Central memory CD8-positive, alpha-beta T cell (primary cell): ENCODE data around the gene CHSY3.

ENCODE experiments used
- ATAC-seq: fragments of 150-1000 bp; cut with Tn5 transposase; replicated peaks from 2 replicates; pipeline ENCODE4 v1.10.0; 2022; ENCODE audit warnings: mild to moderate bottlenecking, moderate FRiP score, moderate number of reproducible peaks; ENCODE audit not compliant: poor library complexity, severe bottlenecking; ENCODE audit errors: extremely low read depth
- DNase-seq, 2 donors: peaks; one replicate each; pipeline ENCODE4 v3.0.0; 2021; ENCODE audit warnings: low spot score in 2 of 2
- H3K27ac Mint-ChIP-seq: one replicate; pipeline ENCODE4 v1.8.0; 2022; ENCODE audit warnings: low read depth, mild to moderate bottlenecking, moderate library complexity, mixed read lengths
- H3K27me3 Mint-ChIP-seq: one replicate; pipeline ENCODE4 v1.8.0; 2022; ENCODE audit warnings: mixed read lengths
- H3K36me3 Mint-ChIP-seq: one replicate; pipeline ENCODE4 v1.8.0; 2022; ENCODE audit warnings: mild to moderate bottlenecking, moderate library complexity, mixed read lengths; ENCODE audit not compliant: insufficient read depth
- H3K4me1 Mint-ChIP-seq: one replicate; pipeline ENCODE4 v1.8.0; 2022; ENCODE audit warnings: mixed read lengths
- H3K4me3 Mint-ChIP-seq: one replicate; pipeline ENCODE4 v1.8.0; 2022; ENCODE audit warnings: mild to moderate bottlenecking, moderate library complexity, mixed read lengths
- H3K9me3 Mint-ChIP-seq: one replicate; pipeline ENCODE4 v1.8.0; 2022; ENCODE audit warnings: mixed read lengths

Gene CHSY3

GRCh38 chr5:130002876-130003275 is 98.6 kb downstream of the CHSY3 start:
- Mint-ChIP-seq H3K27me3 (no peaks in the 10 kb centered on the region), H3K9me3 (peaks cover 5% of the 10 kb centered on the region), H3K4me3 (no peak overlapping the region), H3K36me3 (no peaks in the 10 kb centered on the region), H3K27ac (no peak overlapping the region), H3K4me1 (no peaks in the 10 kb centered on the region)
- DNase-seq (no peak), ATAC-seq (no peak)

- Mint-ChIP-seq H3K4me3 (no peak overlapping the region), H3K27ac (no peak overlapping the region), H3K9me3 (peaks cover 23% of the 10 kb centered on the region), H3K4me1 (no peaks in the 10 kb centered on the region), H3K27me3 (no peaks in the 10 kb centered on the region), H3K36me3 (no peaks in the 10 kb centered on the region)
- ATAC-seq (no peak), DNase-seq (no peak)
Observed at GRCh38 chr5:130011986-130012385, 107.7 kb downstream of the CHSY3 start.

DNA sequence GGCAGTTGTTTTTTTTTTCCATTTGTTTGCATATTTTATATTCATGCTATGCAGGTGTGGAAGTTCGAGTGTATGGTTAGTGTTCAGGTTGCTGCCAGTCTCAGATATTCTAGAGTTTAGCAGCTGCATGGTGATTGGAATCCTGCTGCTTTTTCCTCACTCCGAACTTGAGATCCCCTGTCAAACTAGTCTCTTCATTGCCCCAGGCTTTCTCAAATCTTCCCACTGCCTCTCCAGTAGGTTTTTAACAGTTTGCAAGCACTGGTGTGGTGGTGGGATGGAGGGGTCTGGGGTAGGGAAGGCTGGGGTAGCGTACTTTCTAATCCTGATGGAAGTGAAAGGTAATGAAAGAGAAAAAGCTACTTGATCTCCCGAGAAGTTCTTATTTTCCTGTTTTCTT is 112.9 kb downstream of the CHSY3 start:
- H3K27me3 Mint-ChIP-seq: no peaks in the 10 kb centered on the region

DNA sequence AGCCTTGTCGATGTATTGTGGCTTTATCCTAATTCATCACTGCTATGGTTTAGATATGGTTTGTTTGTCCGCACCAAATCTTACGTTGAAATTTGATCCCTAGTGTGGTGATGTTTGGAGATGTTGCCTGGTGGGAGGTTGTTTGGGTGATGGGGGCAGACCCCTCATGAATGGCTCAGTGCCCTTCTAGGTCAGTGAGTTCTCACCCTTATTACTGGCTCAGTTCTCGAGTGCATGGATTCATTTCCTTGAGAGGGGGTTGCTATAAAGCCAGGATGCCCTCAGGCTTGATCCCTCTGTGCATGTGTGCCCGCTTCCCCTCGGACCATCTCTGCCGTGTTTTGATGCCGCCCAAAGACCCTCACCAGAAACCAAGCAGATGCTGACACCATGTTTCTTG is 114.4 kb downstream of the CHSY3 start:
- DNase-seq: no peak
- Mint-ChIP-seq H3K36me3 (no peaks in the 10 kb centered on the region), H3K27me3 (no peaks in the 10 kb centered on the region), H3K27ac (no peak overlapping the region), H3K4me3 (no peak overlapping the region), H3K4me1 (no peaks in the 10 kb centered on the region), H3K9me3 (peaks cover 7% of the 10 kb centered on the region)
- no peak for ATAC-seq

More for the DNA sequence above, 112.9 kb downstream of the CHSY3 start:
- no peaks in the 10 kb centered on the region for H3K4me1 Mint-ChIP-seq
- no peaks in the 10 kb centered on the region for H3K36me3 Mint-ChIP-seq
- no peak for DNase-seq
- H3K9me3 Mint-ChIP-seq: peaks cover 7% of the 10 kb centered on the region
- H3K27ac Mint-ChIP-seq: no peak overlapping the region
- no peak for ATAC-seq
- no peak overlapping the region for H3K4me3 Mint-ChIP-seq

DNA sequence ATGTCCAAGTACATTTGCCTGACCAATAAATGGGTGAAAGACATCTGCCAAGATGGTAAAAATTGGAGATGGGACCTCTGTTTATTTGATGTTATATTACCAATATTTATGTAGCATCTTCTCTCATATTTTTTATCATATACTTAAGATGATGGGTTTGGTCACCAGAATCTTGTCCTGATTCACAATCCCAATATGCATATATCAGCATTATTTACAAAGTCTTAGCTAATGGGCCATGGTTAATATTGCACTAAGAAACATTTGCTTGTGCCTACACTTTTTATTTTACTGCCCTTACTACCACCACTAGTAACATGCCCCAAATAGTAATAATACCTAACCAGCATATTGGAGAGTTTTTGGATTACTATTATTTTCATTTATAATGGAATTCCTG is 116.7 kb downstream of the CHSY3 start:
- Mint-ChIP-seq H3K4me3 (no peak overlapping the region), H3K9me3 (no peaks in the 10 kb centered on the region), H3K4me1 (no peaks in the 10 kb centered on the region), H3K27ac (no peak overlapping the region), H3K27me3 (no peaks in the 10 kb centered on the region), H3K36me3 (no peaks in the 10 kb centered on the region)
- DNase-seq (no peak), ATAC-seq (no peak)

DNA sequence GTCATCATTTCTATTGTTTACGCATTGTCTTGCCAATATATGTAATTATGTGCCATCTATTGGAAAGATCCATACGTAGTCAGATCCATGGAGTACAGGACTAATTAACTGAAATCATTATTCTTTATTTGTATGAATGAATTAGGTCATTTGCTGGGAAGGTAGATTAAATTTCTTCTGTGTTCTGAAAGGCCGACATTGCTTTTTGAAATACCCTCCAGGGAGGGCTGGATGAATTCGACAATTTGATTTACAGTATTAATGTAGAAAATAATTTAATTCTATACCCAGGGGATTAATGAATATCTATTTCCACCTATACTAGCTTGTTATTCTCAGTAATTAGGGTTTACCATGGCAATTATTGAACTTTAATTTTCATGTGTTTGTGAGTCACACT is 117.6 kb downstream of the CHSY3 start:
- H3K27me3 Mint-ChIP-seq: no peaks in the 10 kb centered on the region
- H3K27ac Mint-ChIP-seq: no peak overlapping the region
- no peaks in the 10 kb centered on the region for H3K9me3 Mint-ChIP-seq
- ATAC-seq (no peak), DNase-seq (no peak)
- no peaks in the 10 kb centered on the region for H3K4me1 Mint-ChIP-seq
- H3K36me3 Mint-ChIP-seq: no peaks in the 10 kb centered on the region
- H3K4me3 Mint-ChIP-seq: no peak overlapping the region

DNA sequence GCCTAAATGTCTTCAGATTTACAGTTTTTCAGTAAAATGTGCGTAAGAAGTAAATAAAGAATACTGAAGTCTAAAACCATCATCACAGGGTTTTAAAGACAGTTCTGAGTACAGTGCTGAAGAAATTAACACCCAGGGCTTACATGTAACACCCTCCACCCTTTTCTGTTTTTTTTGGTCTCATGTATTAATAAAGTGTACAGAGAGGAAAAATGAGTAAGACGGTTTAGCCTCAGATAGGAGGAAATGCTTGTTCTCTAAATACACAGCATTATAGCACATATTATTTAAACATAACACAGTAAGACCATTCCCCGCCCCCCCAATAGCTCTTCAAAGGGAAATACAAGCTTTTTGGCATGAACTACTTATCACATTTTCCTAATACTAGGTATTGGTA is 119.3 kb downstream of the CHSY3 start:
- Mint-ChIP-seq H3K27ac (no peak overlapping the region), H3K36me3 (no peaks in the 10 kb centered on the region), H3K4me1 (no peaks in the 10 kb centered on the region), H3K4me3 (no peak overlapping the region), H3K27me3 (no peaks in the 10 kb centered on the region), H3K9me3 (no peaks in the 10 kb centered on the region)
- DNase-seq: no peak
- ATAC-seq: no peak

DNA sequence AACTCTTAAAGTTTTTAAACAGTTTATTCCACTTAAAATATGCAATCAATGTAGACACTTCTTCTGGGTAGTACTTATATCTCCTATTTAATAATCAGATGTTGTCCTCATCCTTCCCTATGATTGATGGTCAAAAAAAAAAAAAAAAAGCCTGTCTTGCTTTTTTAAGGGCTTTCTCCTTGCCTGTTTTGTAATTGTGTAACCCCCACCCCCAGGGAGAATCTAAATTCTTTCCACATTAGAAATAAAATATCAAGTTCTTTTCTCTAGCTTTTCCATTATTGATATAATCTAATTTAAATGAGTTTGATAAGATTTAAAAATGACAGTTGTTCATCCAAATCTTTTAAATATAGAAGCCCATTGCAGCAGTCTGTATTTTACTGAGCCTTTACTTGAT is 119.7 kb downstream of the CHSY3 start:
- Mint-ChIP-seq H3K27me3 (no peaks in the 10 kb centered on the region), H3K27ac (no peak overlapping the region), H3K9me3 (no peaks in the 10 kb centered on the region), H3K36me3 (no peaks in the 10 kb centered on the region), H3K4me3 (no peak overlapping the region), H3K4me1 (no peaks in the 10 kb centered on the region)
- DNase-seq (no peak), ATAC-seq (no peak)

DNA sequence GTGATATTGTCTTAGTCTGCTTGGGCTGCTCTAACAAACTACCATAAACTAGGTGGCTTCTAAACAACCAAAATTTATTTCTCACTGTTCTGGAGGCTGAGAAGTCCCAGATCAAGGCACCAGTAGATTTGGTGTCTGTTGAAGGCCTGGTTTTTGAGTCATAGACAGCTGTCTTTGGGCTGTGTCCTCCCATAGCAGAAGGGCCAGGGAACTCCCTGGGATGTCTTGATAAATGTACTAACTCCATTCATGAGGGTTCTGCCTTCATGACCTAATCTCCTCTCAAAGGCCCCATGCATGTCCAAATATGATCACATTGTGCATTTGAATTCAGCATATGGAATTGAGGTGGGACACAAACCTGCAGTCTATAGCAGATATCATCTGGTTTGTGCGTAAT is 121.2 kb downstream of the CHSY3 start:
- H3K4me1 Mint-ChIP-seq: no peaks in the 10 kb centered on the region
- H3K27ac Mint-ChIP-seq: no peak overlapping the region
- no peak overlapping the region for H3K4me3 Mint-ChIP-seq
- no peaks in the 10 kb centered on the region for H3K36me3 Mint-ChIP-seq
- DNase-seq (no peak), ATAC-seq (no peak)
- H3K27me3 Mint-ChIP-seq: no peaks in the 10 kb centered on the region
- H3K9me3 Mint-ChIP-seq: no peaks in the 10 kb centered on the region

DNA sequence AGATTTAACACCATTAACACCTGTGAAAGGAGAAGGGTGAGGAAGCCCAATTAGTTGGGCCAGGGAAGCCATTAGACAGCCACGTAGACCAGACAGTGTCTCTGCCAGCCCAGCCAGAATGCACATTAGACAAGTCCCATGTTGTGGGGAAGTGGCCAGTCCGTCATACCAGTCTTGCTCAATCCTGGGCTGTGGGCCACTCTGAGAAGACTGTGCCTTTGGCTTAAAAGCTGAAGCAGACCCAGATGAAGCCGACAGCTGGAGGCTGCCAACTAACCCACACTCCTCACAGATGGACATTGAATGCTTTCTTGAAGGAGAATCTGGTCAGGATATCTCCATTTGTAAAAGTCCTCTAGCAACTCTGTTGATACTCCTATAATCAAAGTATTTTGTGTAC is 128.5 kb downstream of the CHSY3 start:
- no peak for DNase-seq
- Mint-ChIP-seq H3K27me3 (no peaks in the 10 kb centered on the region), H3K4me3 (no peak overlapping the region), H3K36me3 (no peaks in the 10 kb centered on the region), H3K9me3 (peaks cover 7% of the 10 kb centered on the region), H3K27ac (no peak overlapping the region), H3K4me1 (no peaks in the 10 kb centered on the region)
- ATAC-seq: no peak

DNA sequence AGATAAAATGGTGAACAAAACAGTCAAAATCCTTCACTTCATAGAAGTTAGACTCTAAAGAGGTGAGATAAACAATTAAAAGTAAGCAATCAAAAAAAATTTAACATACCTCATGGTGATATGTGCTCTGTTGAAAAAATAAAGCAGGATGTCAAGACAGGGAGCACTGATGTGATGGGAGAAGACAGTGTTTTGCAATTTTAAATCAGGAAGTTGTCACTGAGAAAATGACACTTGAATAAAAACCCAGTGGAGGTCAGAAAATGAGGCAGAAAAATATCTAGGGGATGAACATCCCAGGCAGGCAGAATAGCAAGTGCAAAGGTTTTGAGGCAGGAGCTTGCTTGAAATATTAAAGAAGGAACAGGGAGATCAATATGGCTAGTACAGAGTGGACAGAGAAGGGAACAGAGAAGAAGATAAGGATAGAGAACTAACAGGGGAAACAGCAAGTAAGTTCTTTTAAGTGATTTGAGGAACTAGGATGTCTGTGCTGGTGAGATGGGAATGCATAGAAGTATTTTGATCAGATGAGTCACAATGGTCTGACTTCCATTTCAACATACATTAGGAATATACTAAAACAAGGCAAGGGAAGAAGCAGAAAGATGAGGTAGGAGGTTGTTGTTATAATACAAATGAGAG is 130.4 kb downstream of the CHSY3 start:
- no peaks in the 10 kb centered on the region for H3K27me3 Mint-ChIP-seq
- H3K36me3 Mint-ChIP-seq: no peaks in the 10 kb centered on the region
- H3K4me3 Mint-ChIP-seq: no peak overlapping the region
- ATAC-seq: no peak
- H3K4me1 Mint-ChIP-seq: no peaks in the 10 kb centered on the region
- no peak overlapping the region for H3K27ac Mint-ChIP-seq
- DNase-seq: no peak
- H3K9me3 Mint-ChIP-seq: peaks cover 7% of the 10 kb centered on the region

- ATAC-seq: no peak
- H3K27ac Mint-ChIP-seq: no peak overlapping the region
- no peaks in the 10 kb centered on the region for H3K36me3 Mint-ChIP-seq
- peaks cover 7% of the 10 kb centered on the region for H3K9me3 Mint-ChIP-seq
- no peaks in the 10 kb centered on the region for H3K4me1 Mint-ChIP-seq
- no peak for DNase-seq
- H3K4me3 Mint-ChIP-seq: no peak overlapping the region
- H3K27me3 Mint-ChIP-seq: no peaks in the 10 kb centered on the region
Observed at GRCh38 chr5:130035388-130035787, 131.1 kb downstream of the CHSY3 start.

DNA sequence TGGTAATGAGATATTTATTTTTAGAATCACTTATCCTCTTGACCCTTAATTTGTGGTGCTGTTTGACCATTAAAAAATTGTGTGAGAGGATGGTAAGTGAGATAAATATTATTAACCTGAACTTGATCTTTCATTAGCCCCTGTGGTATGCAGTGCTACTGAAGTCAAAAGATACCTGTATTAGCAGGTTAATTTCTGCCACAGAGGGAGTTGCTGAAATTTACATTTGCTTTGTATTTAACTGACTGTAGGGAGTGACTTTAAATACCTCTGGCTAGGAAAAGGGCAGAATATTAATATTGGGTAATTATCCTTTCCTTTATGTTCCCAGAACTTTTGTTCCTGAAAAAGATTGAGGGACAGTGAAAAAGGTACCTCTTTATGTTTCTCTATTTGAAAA is 133.6 kb downstream of the CHSY3 start:
- ATAC-seq (no peak), DNase-seq (no peak)
- Mint-ChIP-seq H3K27me3 (no peaks in the 10 kb centered on the region), H3K36me3 (no peaks in the 10 kb centered on the region), H3K4me1 (no peaks in the 10 kb centered on the region), H3K9me3 (peaks cover 7% of the 10 kb centered on the region), H3K27ac (no peak overlapping the region), H3K4me3 (no peak overlapping the region)

- no peak overlapping the region for H3K27ac Mint-ChIP-seq
- ATAC-seq (no peak), DNase-seq (no peak)
- H3K36me3 Mint-ChIP-seq: no peaks in the 10 kb centered on the region
- no peaks in the 10 kb centered on the region for H3K4me1 Mint-ChIP-seq
- peaks cover 9% of the 10 kb centered on the region for H3K9me3 Mint-ChIP-seq
- no peaks in the 10 kb centered on the region for H3K27me3 Mint-ChIP-seq
- no peak overlapping the region for H3K4me3 Mint-ChIP-seq
Observed at GRCh38 chr5:130043834-130044233, 139.6 kb downstream of the CHSY3 start.
